ENCODE data around the gene KCNIP1.
A peak's percentile ranks its signal among the peaks of the same experiment; 100 is the strongest.

KCNIP1 gene

DNA sequence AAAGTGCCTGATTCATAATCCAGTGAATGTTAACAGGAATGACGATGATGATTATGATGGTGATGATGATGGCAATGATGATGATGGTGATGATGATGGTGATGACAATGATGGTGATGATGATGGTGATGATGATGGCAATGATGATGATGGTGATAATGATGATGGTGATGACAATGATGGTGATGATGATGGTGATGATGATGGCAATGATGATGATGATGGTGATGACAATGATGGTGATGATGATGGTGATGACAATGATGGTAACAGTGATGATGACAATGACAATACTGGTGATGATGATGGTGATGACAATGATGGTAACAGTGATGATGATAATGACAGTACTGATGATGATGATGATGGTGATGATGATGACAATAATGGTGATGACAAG lies 46.6 kb downstream of the KCNIP1 start (continued):
- TF ChIP-seq, protein P1, sequence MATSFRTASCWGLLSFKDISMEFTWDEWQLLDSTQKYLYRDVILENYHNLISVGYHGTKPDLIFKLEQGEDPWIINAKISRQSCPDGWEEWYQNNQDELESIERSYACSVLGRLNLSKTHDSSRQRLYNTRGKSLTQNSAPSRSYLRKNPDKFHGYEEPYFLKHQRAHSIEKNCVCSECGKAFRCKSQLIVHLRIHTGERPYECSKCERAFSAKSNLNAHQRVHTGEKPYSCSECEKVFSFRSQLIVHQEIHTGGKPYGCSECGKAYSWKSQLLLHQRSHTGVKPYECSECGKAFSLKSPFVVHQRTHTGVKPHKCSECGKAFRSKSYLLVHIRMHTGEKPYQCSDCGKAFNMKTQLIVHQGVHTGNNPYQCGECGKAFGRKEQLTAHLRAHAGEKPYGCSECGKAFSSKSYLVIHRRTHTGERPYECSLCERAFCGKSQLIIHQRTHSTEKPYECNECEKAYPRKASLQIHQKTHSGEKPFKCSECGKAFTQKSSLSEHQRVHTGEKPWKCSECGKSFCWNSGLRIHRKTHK (tag by site-specific recombination; IDR thresholded peaks at IDR 0.05) = 0 out of 2 replicates have a peak, but pooled peaks have one; percentile 38
- TF ChIP-seq ZNF548 (tag by site-specific recombination; IDR thresholded peaks at IDR 0.05) (peak; percentile 46; the same call in 1 of the 2 replicates), ZNF747 (tag by site-specific recombination; IDR thresholded peaks at IDR 0.05) (peak; percentile 93), ZBTB17 (tag by site-specific recombination; IDR thresholded peaks at IDR 0.05) (peak; percentile 69)
- TF ChIP-seq, protein P2, sequence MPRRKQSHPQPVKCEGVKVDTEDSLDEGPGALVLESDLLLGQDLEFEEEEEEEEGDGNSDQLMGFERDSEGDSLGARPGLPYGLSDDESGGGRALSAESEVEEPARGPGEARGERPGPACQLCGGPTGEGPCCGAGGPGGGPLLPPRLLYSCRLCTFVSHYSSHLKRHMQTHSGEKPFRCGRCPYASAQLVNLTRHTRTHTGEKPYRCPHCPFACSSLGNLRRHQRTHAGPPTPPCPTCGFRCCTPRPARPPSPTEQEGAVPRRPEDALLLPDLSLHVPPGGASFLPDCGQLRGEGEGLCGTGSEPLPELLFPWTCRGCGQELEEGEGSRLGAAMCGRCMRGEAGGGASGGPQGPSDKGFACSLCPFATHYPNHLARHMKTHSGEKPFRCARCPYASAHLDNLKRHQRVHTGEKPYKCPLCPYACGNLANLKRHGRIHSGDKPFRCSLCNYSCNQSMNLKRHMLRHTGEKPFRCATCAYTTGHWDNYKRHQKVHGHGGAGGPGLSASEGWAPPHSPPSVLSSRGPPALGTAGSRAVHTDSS (tag by site-specific recombination; IDR thresholded peaks at IDR 0.05) = peak; percentile 100

DNA sequence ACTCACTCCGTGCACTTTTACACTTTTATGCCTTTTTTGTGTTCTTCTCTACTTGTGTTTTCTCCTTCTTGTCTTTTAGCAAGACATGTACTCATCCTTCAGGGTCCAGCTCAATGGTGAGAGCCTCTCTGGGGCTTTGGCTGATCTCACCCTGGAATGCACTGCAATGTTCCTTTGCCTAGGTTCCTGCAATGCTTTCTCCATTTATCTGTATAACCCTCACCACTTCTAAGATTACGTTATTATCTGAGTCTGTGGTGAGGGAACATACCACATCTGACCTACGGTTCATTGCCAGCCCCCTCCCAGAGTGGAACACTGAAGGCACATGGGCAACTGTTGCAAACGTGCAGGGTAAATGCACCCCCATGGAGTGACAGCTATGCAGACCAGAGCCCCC lies 47.3 kb downstream of the KCNIP1 start:
- CTCF ChIA-PET = no interaction called here
- no peaks in the 10 kb centered on the region for H3K9me3 ChIP-seq (ENCODE audit: control insufficient read depth, insufficient read depth, low read depth, low read length)
- TF ChIP-seq, protein P1 (tag by site-specific recombination; IDR thresholded peaks at IDR 0.05) = no peak
- no peak for TF ChIP-seq ZNF423 (tag by site-specific recombination; IDR thresholded peaks at IDR 0.05)
- TF ChIP-seq, protein P3, sequence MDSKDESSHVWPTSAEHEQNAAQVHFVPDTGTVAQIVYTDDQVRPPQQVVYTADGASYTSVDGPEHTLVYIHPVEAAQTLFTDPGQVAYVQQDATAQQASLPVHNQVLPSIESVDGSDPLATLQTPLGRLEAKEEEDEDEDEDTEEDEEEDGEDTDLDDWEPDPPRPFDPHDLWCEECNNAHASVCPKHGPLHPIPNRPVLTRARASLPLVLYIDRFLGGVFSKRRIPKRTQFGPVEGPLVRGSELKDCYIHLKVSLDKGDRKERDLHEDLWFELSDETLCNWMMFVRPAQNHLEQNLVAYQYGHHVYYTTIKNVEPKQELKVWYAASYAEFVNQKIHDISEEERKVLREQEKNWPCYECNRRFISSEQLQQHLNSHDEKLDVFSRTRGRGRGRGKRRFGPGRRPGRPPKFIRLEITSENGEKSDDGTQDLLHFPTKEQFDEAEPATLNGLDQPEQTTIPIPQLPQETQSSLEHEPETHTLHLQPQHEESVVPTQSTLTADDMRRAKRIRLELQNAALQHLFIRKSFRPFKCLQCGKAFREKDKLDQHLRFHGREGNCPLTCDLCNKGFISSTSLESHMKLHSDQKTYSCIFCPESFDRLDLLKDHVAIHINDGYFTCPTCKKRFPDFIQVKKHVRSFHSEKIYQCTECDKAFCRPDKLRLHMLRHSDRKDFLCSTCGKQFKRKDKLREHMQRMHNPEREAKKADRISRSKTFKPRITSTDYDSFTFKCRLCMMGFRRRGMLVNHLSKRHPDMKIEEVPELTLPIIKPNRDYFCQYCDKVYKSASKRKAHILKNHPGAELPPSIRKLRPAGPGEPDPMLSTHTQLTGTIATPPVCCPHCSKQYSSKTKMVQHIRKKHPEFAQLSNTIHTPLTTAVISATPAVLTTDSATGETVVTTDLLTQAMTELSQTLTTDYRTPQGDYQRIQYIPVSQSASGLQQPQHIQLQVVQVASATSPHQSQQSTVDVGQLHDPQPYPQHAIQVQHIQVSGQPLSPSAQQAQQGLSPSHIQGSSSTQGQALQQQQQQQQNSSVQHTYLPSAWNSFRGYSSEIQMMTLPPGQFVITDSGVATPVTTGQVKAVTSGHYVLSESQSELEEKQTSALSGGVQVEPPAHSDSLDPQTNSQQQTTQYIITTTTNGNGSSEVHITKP (tag by site-specific recombination; IDR thresholded peaks at IDR 0.05) = no peak
- no peak for TF ChIP-seq ZNF140 (tag by site-specific recombination; IDR thresholded peaks at IDR 0.05)
- TF ChIP-seq SETDB1 (IDR thresholded peaks at IDR 0.05; ENCODE audit: insufficient read length, low read length) = no peak
- no peaks in the 10 kb centered on the region for H3K4me1 ChIP-seq (ENCODE audit: control insufficient read depth, insufficient read depth, low read length)
- H3K27ac ChIP-seq (ENCODE audit: extremely low read depth, low read depth, low read length) = no peak overlapping the region
- POLR2A ChIA-PET = no interaction called here
- H3K36me3 ChIP-seq (ENCODE audit: control insufficient read depth in 2 of 2, insufficient read depth in 1 of 2, low read length in 2 of 2) = no peaks in the 10 kb centered on the region
- no peak overlapping the region for H3K4me3 ChIP-seq (ENCODE audit: low read depth, low read length)

DNA sequence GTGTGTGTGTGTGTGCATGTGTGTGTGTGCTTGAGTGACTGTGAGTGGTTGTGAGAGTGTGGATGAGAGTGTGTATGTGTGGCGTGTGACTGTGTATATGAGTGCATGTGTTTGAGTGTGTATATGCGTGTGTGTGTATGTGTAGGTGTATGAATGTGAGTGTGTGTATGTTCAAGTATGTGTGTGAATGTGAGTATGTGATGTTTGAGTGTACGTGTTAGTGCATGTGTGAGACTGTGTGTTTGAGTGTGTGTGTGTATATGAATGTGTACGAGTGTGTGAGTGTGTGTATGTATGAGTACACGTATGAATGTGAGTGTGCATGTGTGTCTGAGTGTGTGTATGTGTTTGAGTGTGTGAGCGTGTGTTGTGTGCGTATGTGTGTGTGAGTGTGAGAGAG lies 47.8 kb downstream of the KCNIP1 start:
- Histone ChIP-seq H3K9me3 (ENCODE audit: control insufficient read depth, insufficient read depth, low read depth, low read length) (no peaks in the 10 kb centered on the region), H3K4me1 (ENCODE audit: control insufficient read depth, insufficient read depth, low read length) (no peaks in the 10 kb centered on the region), H3K36me3 (ENCODE audit: control insufficient read depth in 2 of 2, insufficient read depth in 1 of 2, low read length in 2 of 2) (no peaks in the 10 kb centered on the region), H3K4me3 (ENCODE audit: low read depth, low read length) (no peak overlapping the region), H3K27ac (ENCODE audit: extremely low read depth, low read depth, low read length) (no peak overlapping the region)
- TF ChIP-seq ZNF571 (tag by site-specific recombination; IDR thresholded peaks at IDR 0.05) = peak; percentile 62; the same call in 1 of the 2 replicates
- 0 out of 2 replicates have a peak, but pooled peaks have one; percentile 60 for TF ChIP-seq ZNF776 (tag by site-specific recombination; IDR thresholded peaks at IDR 0.05; ENCODE audit: borderline replicate concordance)
- TF ChIP-seq ZNF777 (tag by site-specific recombination; IDR thresholded peaks at IDR 0.05; ENCODE audit: borderline replicate concordance) = 0 out of 2 replicates have a peak, but pooled peaks have one; percentile 12
- peak; percentile 77; the same call in 1 of the 2 replicates for TF ChIP-seq ZNF473 (tag by site-specific recombination; IDR thresholded peaks at IDR 0.05)
- TF ChIP-seq ZBTB20 (tag by site-specific recombination; IDR thresholded peaks at IDR 0.05) = peak; percentile 27; the same call in 1 of the 2 replicates
- peak; percentile 95; the same call in 1 of the 2 replicates for TF ChIP-seq ZNF521 (tag by site-specific recombination; IDR thresholded peaks at IDR 0.05)
- no peak for TF ChIP-seq FEZF1 (tag by site-specific recombination; IDR thresholded peaks at IDR 0.05)
- 0 out of 2 replicates have a peak, but pooled peaks have one; percentile 41 for TF ChIP-seq ZNF785 (tag by site-specific recombination; IDR thresholded peaks at IDR 0.05)
- TF ChIP-seq ZSCAN4 (tag by site-specific recombination; IDR thresholded peaks at IDR 0.05) = peak; percentile 80
- 0 out of 2 replicates have a peak, but pooled peaks have one; percentile 32 for TF ChIP-seq ZNF48 (tag by site-specific recombination; IDR thresholded peaks at IDR 0.05)
- no peak for TF ChIP-seq ZNF184 (tag by site-specific recombination; IDR thresholded peaks at IDR 0.05)
- ChIA-PET POLR2A (no interaction called here), CTCF (no interaction called here)

Data from HEK293 (cell line).